ENCODE results near the gene BLOC1S5.
"Not testable (repeated sequence)": the region's sequence is repeated elsewhere in the genome, so short reads cannot be mapped to it uniquely, and the experiment has no call there.

BLOC1S5 gene

GRCh38 chr6:8041913-8042583, 22.1 kb downstream of the BLOC1S5 start:
- DNase-seq: no peak

- DNase-seq: not testable (repeated sequence)
These were observed 30.1 kb downstream of the BLOC1S5 start for GRCh38 chr6:8034107-8034506.

- no peak for DNase-seq
These were observed 33.3 kb downstream of the BLOC1S5 start for GRCh38 chr6:8030920-8031319.

GRCh38 chr6:8029243-8029870, 34.8 kb downstream of the BLOC1S5 start:
- no peak for DNase-seq

GRCh38 chr6:8027965-8028651, 36.1 kb downstream of the BLOC1S5 start:
- no peak for DNase-seq

- no peak for DNase-seq
These were observed 37.4 kb downstream of the BLOC1S5 start for GRCh38 chr6:8026800-8027199.

GRCh38 chr6:8025191-8025590, 39.0 kb downstream of the BLOC1S5 start:
- DNase-seq: no peak

GRCh38 chr6:8023638-8024037, 40.6 kb downstream of the BLOC1S5 start:
- no peak for DNase-seq

GRCh38 chr6:8020083-8020482, 44.1 kb downstream of the BLOC1S5 start:
- no peak for DNase-seq

GRCh38 chr6:8017705-8018104, 46.5 kb downstream of the BLOC1S5 start:
- DNase-seq: no peak

- DNase-seq: no peak
These were observed 46.9 kb downstream of the BLOC1S5 start for GRCh38 chr6:8017276-8017701.

- DNase-seq: no peak
These were observed 49.2 kb downstream of the BLOC1S5 start for GRCh38 chr6:8014947-8015346.

GRCh38 chr6:8013763-8014162, 50.4 kb downstream of the BLOC1S5 start:
- no peak for DNase-seq

- no peak for DNase-seq
These were observed 58.0 kb downstream of the BLOC1S5 start for GRCh38 chr6:8006208-8006607.

GRCh38 chr6:8005136-8005535, 59.1 kb downstream of the BLOC1S5 start:
- DNase-seq: no peak

GRCh38 chr6:8000636-8001035, 63.6 kb downstream of the BLOC1S5 start:
- no peak for DNase-seq

- DNase-seq: no peak
These were observed 64.0 kb downstream of the BLOC1S5 start for GRCh38 chr6:8000188-8000596.

- DNase-seq: no peak
These were observed 65.0 kb downstream of the BLOC1S5 start for GRCh38 chr6:7999201-7999600.

GRCh38 chr6:7998103-7998725, 66.0 kb downstream of the BLOC1S5 start:
- DNase-seq: no peak

GRCh38 chr6:7997286-7997685, 66.9 kb downstream of the BLOC1S5 start:
- DNase-seq: no peak

GRCh38 chr6:7996538-7997111, 67.6 kb downstream of the BLOC1S5 start:
- no peak for DNase-seq

- DNase-seq: no peak
These were observed 70.2 kb downstream of the BLOC1S5 start for GRCh38 chr6:7993952-7994351.

- DNase-seq: no peak
These were observed 70.8 kb downstream of the BLOC1S5 start for GRCh38 chr6:7993399-7993798.

Measured in stimulated activated CD8-positive, alpha-beta memory T cell treated with anti-CD3 and anti-CD28 coated beads, Interleukin-4, amount 100 ng/mL, for 48 hours (primary cell).